Measurements from ENCODE around the gene MRPL52. TPM values are rescaled to one million over a fixed set of nuclear protein-coding genes. Genes with fewer than 3 reads are reported as not detected.

Gene MRPL52
- total RNA-seq, 1 donor from 2014 or later, result 189 TPM

GRCh38 chr14:22838631-22839041 is 8.9 kb downstream of the MRPL52 start:
- DNase-seq, result no peak
- no peak overlapping the region for H3K27ac Mint-ChIP-seq
- H3K4me3 Mint-ChIP-seq, result no peak overlapping the region
- H3K27me3 Mint-ChIP-seq, result peaks cover 19% of the 10 kb centered on the region
- H3K36me3 Mint-ChIP-seq (ENCODE audit: low read depth), result peaks cover 29% of the 10 kb centered on the region
- no peaks in the 10 kb centered on the region for H3K9me3 Mint-ChIP-seq
- peaks cover 7% of the 10 kb centered on the region for H3K4me1 Mint-ChIP-seq
- intact Hi-C loops (cut with micrococcal nuclease), result no loop called here

GRCh38 chr14:22839159-22839779 is 9.6 kb downstream of the MRPL52 start:
- H3K27ac Mint-ChIP-seq, result no peak overlapping the region
- H3K4me1 Mint-ChIP-seq, result peaks cover 7% of the 10 kb centered on the region
- intact Hi-C loops (cut with micrococcal nuclease), result no loop called here
- no peaks in the 10 kb centered on the region for H3K9me3 Mint-ChIP-seq
- peaks cover 19% of the 10 kb centered on the region for H3K27me3 Mint-ChIP-seq
- H3K36me3 Mint-ChIP-seq (ENCODE audit: low read depth), result peaks cover 24% of the 10 kb centered on the region
- DNase-seq, result no peak
- H3K4me3 Mint-ChIP-seq, result no peak overlapping the region

GRCh38 chr14:22841311-22841710 is 11.6 kb downstream of the MRPL52 start:
- peaks cover 12% of the 10 kb centered on the region for H3K27me3 Mint-ChIP-seq
- DNase-seq, result no peak
- peaks cover 7% of the 10 kb centered on the region for H3K4me1 Mint-ChIP-seq
- no peak overlapping the region for H3K4me3 Mint-ChIP-seq
- intact Hi-C loops (cut with micrococcal nuclease), result no loop called here
- no peaks in the 10 kb centered on the region for H3K9me3 Mint-ChIP-seq
- H3K27ac Mint-ChIP-seq, result no peak overlapping the region
- H3K36me3 Mint-ChIP-seq (ENCODE audit: low read depth), result peaks cover 6% of the 10 kb centered on the region

GRCh38 chr14:22841769-22842168 is 12.1 kb downstream of the MRPL52 start:
- H3K9me3 Mint-ChIP-seq, result no peaks in the 10 kb centered on the region
- peaks cover 4% of the 10 kb centered on the region for H3K36me3 Mint-ChIP-seq (ENCODE audit: low read depth)
- intact Hi-C loops (cut with micrococcal nuclease), result no loop called here
- DNase-seq, result no peak
- H3K4me3 Mint-ChIP-seq, result no peak overlapping the region
- H3K4me1 Mint-ChIP-seq, result peaks cover 7% of the 10 kb centered on the region
- H3K27me3 Mint-ChIP-seq, result peaks cover 10% of the 10 kb centered on the region
- H3K27ac Mint-ChIP-seq, result no peak overlapping the region

- H3K36me3 Mint-ChIP-seq (ENCODE audit: low read depth), result no peaks in the 10 kb centered on the region
- H3K4me1 Mint-ChIP-seq, result peaks cover 4% of the 10 kb centered on the region
- no peaks in the 10 kb centered on the region for H3K9me3 Mint-ChIP-seq
- no peak overlapping the region for H3K4me3 Mint-ChIP-seq
- intact Hi-C loops (cut with micrococcal nuclease), result no loop called here
- peaks cover 6% of the 10 kb centered on the region for H3K27me3 Mint-ChIP-seq
- H3K27ac Mint-ChIP-seq, result no peak overlapping the region
- no peak for DNase-seq
These were observed 12.8 kb downstream of the MRPL52 start for GRCh38 chr14:22842211-22843122.

GRCh38 chr14:22843123-22843925 is 13.6 kb downstream of the MRPL52 start:
- H3K4me3 Mint-ChIP-seq, result no peak overlapping the region
- DNase-seq, result no peak
- H3K9me3 Mint-ChIP-seq, result no peaks in the 10 kb centered on the region
- H3K27me3 Mint-ChIP-seq, result peaks cover 2% of the 10 kb centered on the region
- peaks cover 2% of the 10 kb centered on the region for H3K4me1 Mint-ChIP-seq
- intact Hi-C loops (cut with micrococcal nuclease), result no loop called here
- H3K36me3 Mint-ChIP-seq (ENCODE audit: low read depth), result no peaks in the 10 kb centered on the region
- no peak overlapping the region for H3K27ac Mint-ChIP-seq

GRCh38 chr14:22844221-22845102 is 14.8 kb downstream of the MRPL52 start:
- Mint-ChIP-seq H3K27me3 (peaks cover 5% of the 10 kb centered on the region), H3K9me3 (no peaks in the 10 kb centered on the region), H3K27ac (no peak overlapping the region), H3K36me3 (ENCODE audit: low read depth) (no peaks in the 10 kb centered on the region), H3K4me1 (no peaks in the 10 kb centered on the region), H3K4me3 (no peak overlapping the region)
- no peak for DNase-seq
- intact Hi-C loops (cut with micrococcal nuclease), result no loop called here

GRCh38 chr14:22845103-22845394 is 15.4 kb downstream of the MRPL52 start:
- intact Hi-C loops (cut with micrococcal nuclease), result no loop called here
- no peak overlapping the region for H3K27ac Mint-ChIP-seq
- H3K27me3 Mint-ChIP-seq, result peaks cover 5% of the 10 kb centered on the region
- no peaks in the 10 kb centered on the region for H3K4me1 Mint-ChIP-seq
- no peaks in the 10 kb centered on the region for H3K9me3 Mint-ChIP-seq
- H3K4me3 Mint-ChIP-seq, result no peak overlapping the region
- no peak for DNase-seq
- H3K36me3 Mint-ChIP-seq (ENCODE audit: low read depth), result no peaks in the 10 kb centered on the region

GRCh38 chr14:22845821-22846625 is 16.3 kb downstream of the MRPL52 start:
- H3K4me1 Mint-ChIP-seq, result peaks cover under 1% of the 10 kb centered on the region
- H3K27me3 Mint-ChIP-seq, result peaks cover 5% of the 10 kb centered on the region
- no peak overlapping the region for H3K4me3 Mint-ChIP-seq
- H3K9me3 Mint-ChIP-seq, result no peaks in the 10 kb centered on the region
- DNase-seq, result no peak
- intact Hi-C loops (cut with micrococcal nuclease), result no loop called here
- H3K27ac Mint-ChIP-seq, result no peak overlapping the region
- H3K36me3 Mint-ChIP-seq (ENCODE audit: low read depth), result no peaks in the 10 kb centered on the region

GRCh38 chr14:22846811-22847307 is 17.2 kb downstream of the MRPL52 start:
- Mint-ChIP-seq H3K4me3 (no peak overlapping the region), H3K27me3 (peaks cover 5% of the 10 kb centered on the region), H3K4me1 (peaks cover 9% of the 10 kb centered on the region), H3K36me3 (ENCODE audit: low read depth) (no peaks in the 10 kb centered on the region), H3K27ac (no peak overlapping the region), H3K9me3 (no peaks in the 10 kb centered on the region)
- intact Hi-C loops (cut with micrococcal nuclease), result no loop called here
- DNase-seq, result no peak

- no peak for DNase-seq
- no peaks in the 10 kb centered on the region for H3K9me3 Mint-ChIP-seq
- H3K4me1 Mint-ChIP-seq, result peaks cover 10% of the 10 kb centered on the region
- intact Hi-C loops (cut with micrococcal nuclease), result no loop called here
- H3K4me3 Mint-ChIP-seq, result no peak overlapping the region
- no peaks in the 10 kb centered on the region for H3K36me3 Mint-ChIP-seq (ENCODE audit: low read depth)
- H3K27me3 Mint-ChIP-seq, result peaks cover 5% of the 10 kb centered on the region
- H3K27ac Mint-ChIP-seq, result no peak overlapping the region
These were observed 18.1 kb downstream of the MRPL52 start for GRCh38 chr14:22847661-22848341.
